H9 (cell line): ENCODE measurements around the gene TRAPPC8. TPM values are rescaled to one million over a fixed set of nuclear protein-coding genes. Genes with fewer than 3 reads are reported as not detected.

ENCODE experiments used
- DNase-seq: peaks from one replicate; pipeline ENCODE4 v3.0.0-alpha.2; 2017
- H2AFZ ChIP-seq: one replicate; pipeline ENCODE4 v1.6.1; 2013; ENCODE audit warnings: mild to moderate bottlenecking, low read length, control low read depth, moderate library complexity
- H2AK5ac ChIP-seq: 2 replicates; pipeline ENCODE4 v1.6.1; 2013; ENCODE audit warnings: low read length, control low read depth, mixed read lengths; ENCODE audit not compliant: insufficient read length
- H2BK120ac ChIP-seq: one replicate; pipeline ENCODE4 v1.6.1; 2013; ENCODE audit warnings: low read depth, mild to moderate bottlenecking, low read length, control low read depth, inconsistent platforms; ENCODE audit not compliant: poor library complexity, severe bottlenecking
- H2BK12ac ChIP-seq: 2 replicates; pipeline ENCODE4 v1.6.1; 2013; ENCODE audit warnings: low read length, control low read depth, mixed read lengths, low read depth; ENCODE audit not compliant: insufficient read length
- H2BK15ac ChIP-seq: 2 replicates; pipeline ENCODE4 v1.6.1; 2013; ENCODE audit warnings: low read depth, low read length, control low read depth
- H2BK20ac ChIP-seq: one replicate; pipeline ENCODE4 v1.6.1; 2013; ENCODE audit warnings: low read depth, mild to moderate bottlenecking, low read length, control low read depth, inconsistent platforms; ENCODE audit not compliant: poor library complexity, severe bottlenecking
- H2BK5ac ChIP-seq: 2 replicates; pipeline ENCODE4 v1.6.1; 2013; ENCODE audit warnings: low read length, control low read depth, mixed read lengths; ENCODE audit not compliant: insufficient read length
- H3K14ac ChIP-seq: 2 replicates; pipeline ENCODE4 v1.6.1; 2013; ENCODE audit warnings: low read length, control low read depth; ENCODE audit not compliant: insufficient read depth
- H3K18ac ChIP-seq: 2 replicates; pipeline ENCODE4 v1.6.1; 2013; ENCODE audit warnings: low read depth, mild to moderate bottlenecking, mixed read lengths, low read length, control low read depth; ENCODE audit not compliant: insufficient read length
- H3K23ac ChIP-seq: 2 replicates; pipeline ENCODE4 v1.6.1; 2013; ENCODE audit warnings: low read length, control low read depth, mixed read lengths, low read depth; ENCODE audit not compliant: insufficient read length
- H3K23me2 ChIP-seq: 2 replicates; pipeline ENCODE4 v1.6.1; 2013; ENCODE audit warnings: low read depth, mild to moderate bottlenecking, mixed read lengths, low read length, control low read depth; ENCODE audit not compliant: insufficient read length, poor library complexity, severe bottlenecking
- H3K27ac ChIP-seq: 2 replicates; pipeline ENCODE4 v1.5.1; 2013; ENCODE audit warnings: low read length, control low read depth, mixed read lengths, low read depth; ENCODE audit not compliant: insufficient read length
- H3K27me3 ChIP-seq: 2 replicates; pipeline ENCODE4 v1.6.1; 2013; ENCODE audit warnings: low read length, control low read depth, inconsistent platforms; ENCODE audit not compliant: insufficient read depth
- H3K4ac ChIP-seq: 2 replicates; pipeline ENCODE4 v1.6.1; 2013; ENCODE audit warnings: low read depth, mild to moderate bottlenecking, control low read depth, inconsistent platforms, low read length, moderate library complexity
- H3K4me1 ChIP-seq: 2 replicates; pipeline ENCODE4 v1.6.1; 2013; ENCODE audit warnings: low read length, control low read depth, inconsistent platforms; ENCODE audit not compliant: insufficient read depth
- H3K4me2 ChIP-seq: 2 replicates; pipeline ENCODE4 v1.6.1; 2013; ENCODE audit warnings: low read length, control low read depth, mixed read lengths; ENCODE audit not compliant: insufficient read length, insufficient read depth
- H3K56ac ChIP-seq: 2 replicates; pipeline ENCODE4 v1.6.1; 2013; ENCODE audit warnings: low read depth, mild to moderate bottlenecking, mixed read lengths, low read length, control low read depth; ENCODE audit not compliant: insufficient read length
- H3K79me1 ChIP-seq: 2 replicates; pipeline ENCODE4 v1.6.1; 2013; ENCODE audit warnings: low read depth, mild to moderate bottlenecking, moderate library complexity, low read length, control low read depth, inconsistent platforms; ENCODE audit not compliant: insufficient read depth, poor library complexity, severe bottlenecking
- H3K79me2 ChIP-seq: 2 replicates; pipeline ENCODE4 v1.6.1; 2013; ENCODE audit warnings: low read length, control low read depth, inconsistent platforms; ENCODE audit not compliant: insufficient read depth
- H3K9ac ChIP-seq: 2 replicates; pipeline ENCODE4 v1.6.1; 2013; ENCODE audit warnings: low read length, control low read depth, mixed read lengths; ENCODE audit not compliant: insufficient read length; ENCODE audit errors: extremely low read depth
- H3K9me3 ChIP-seq: one replicate; pipeline ENCODE4 v1.6.1; 2013; ENCODE audit warnings: low read depth, low read length, inconsistent platforms; ENCODE audit not compliant: control insufficient read depth
- H3T11ph ChIP-seq: one replicate; pipeline ENCODE4 v1.6.1; 2013; ENCODE audit warnings: mild to moderate bottlenecking, low read length, control low read depth, inconsistent platforms
- H4K20me1 ChIP-seq: one replicate; pipeline ENCODE4 v1.6.1; 2013; ENCODE audit not compliant: control insufficient read depth, insufficient read length, insufficient read depth
- H4K5ac ChIP-seq: 2 replicates; pipeline ENCODE4 v1.6.1; 2013; ENCODE audit warnings: low read depth, mild to moderate bottlenecking, mixed read lengths, low read length, control low read depth; ENCODE audit not compliant: insufficient read length
- H4K8ac ChIP-seq: replicated peaks from 2 replicates; pipeline ENCODE4 v1.6.1; 2013; ENCODE audit warnings: low read length, control low read depth, mixed read lengths, low read depth; ENCODE audit not compliant: insufficient read length
- H4K91ac ChIP-seq: 2 replicates; pipeline ENCODE4 v1.6.1; 2013; ENCODE audit warnings: low read depth, mild to moderate bottlenecking, moderate library complexity, mixed read lengths, low read length, control low read depth; ENCODE audit not compliant: insufficient read length
- H3K27ac Mint-ChIP-seq, 3 experiments: 2 replicates in 2 of 3; 3 replicates in 1 of 3; pipeline ENCODE4 v1.8.0; 2020 to 2021; ENCODE audit warnings: mixed read lengths in 3 of 3, mild to moderate bottlenecking in 1 of 3, moderate library complexity in 1 of 3
- H3K27me3 Mint-ChIP-seq: 2 replicates; pipeline ENCODE4 v1.8.0; 2021; ENCODE audit warnings: low read depth, mild to moderate bottlenecking, moderate library complexity, mixed read lengths
- H3K36me3 Mint-ChIP-seq, 3 experiments: 2 replicates in 2 of 3; 3 replicates in 1 of 3; pipeline ENCODE4 v1.8.0; 2020 to 2021; ENCODE audit warnings: low read depth in 3 of 3, mixed read lengths in 3 of 3; ENCODE audit not compliant: insufficient read depth in 1 of 3
- H3K4me1 Mint-ChIP-seq, 2 experiments: 2 replicates each; pipeline ENCODE4 v1.8.0; 2020; ENCODE audit warnings: mixed read lengths in 2 of 2
- H3K4me3 Mint-ChIP-seq, 2 experiments: 2 replicates in 1 of 2; 3 replicates in 1 of 2; pipeline ENCODE4 v1.8.0; 2020 to 2021; ENCODE audit warnings: mild to moderate bottlenecking in 2 of 2, mixed read lengths in 2 of 2, moderate library complexity in 1 of 2
- H3K9me3 Mint-ChIP-seq, 2 experiments: 2 replicates in 1 of 2; 3 replicates in 1 of 2; pipeline ENCODE4 v1.8.0; 2020; ENCODE audit warnings: mild to moderate bottlenecking in 2 of 2, mixed read lengths in 2 of 2, moderate library complexity in 1 of 2
- WGBS: extraction: QIAGEN DNeasy Blood & Tissue Kit; methylation state at CpG from one replicate; pipeline ENCODE4 v1.1.7; 2013; ENCODE audit warnings: missing lambda C conversion rate, low lambda C conversion rate, mixed read lengths; ENCODE audit not compliant: insufficient read length; ENCODE audit errors: extremely low coverage; 5-methylcytosine and 5-hydroxymethylcytosine counted together
- total RNA-seq: library from RNA; stranded (reverse); gene quantifications from 2 replicates; pipeline ENCODE4 v1.2.1, GENCODE V29; 2021
- TF ChIP-seq, protein P1 (sequence below): fragments of 200-600 bp; sonication (generic); conservative IDR thresholded peaks from 3 replicates; pipeline ENCODE4 v1.8.0; 2021; ENCODE audit warnings: antibody characterized with exemption, mild to moderate bottlenecking

The TRAPPC8 gene
- total RNA-seq, 1 experiment from 2014 or later, result 40.4 TPM

DNA sequence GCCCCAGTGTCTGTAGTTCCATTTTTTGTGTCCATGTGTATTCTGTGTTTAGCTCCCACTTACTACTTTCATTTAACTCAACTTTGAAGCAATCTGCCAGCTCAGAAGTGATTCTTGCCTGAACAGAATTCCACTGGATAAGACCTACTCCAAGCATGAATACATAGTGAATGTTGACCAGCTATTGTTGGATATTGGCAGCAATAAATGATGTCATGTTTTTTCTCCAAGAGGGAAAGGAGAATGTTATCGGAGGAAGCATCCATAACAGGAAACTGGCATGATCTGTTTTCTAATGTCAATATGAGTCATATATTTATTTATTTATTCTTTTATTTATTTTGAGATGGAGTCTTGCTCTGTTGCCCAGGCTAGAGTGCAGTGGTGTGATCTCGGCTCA is 36.8 kb upstream of the TRAPPC8 start:
- TF ChIP-seq, protein P1, sequence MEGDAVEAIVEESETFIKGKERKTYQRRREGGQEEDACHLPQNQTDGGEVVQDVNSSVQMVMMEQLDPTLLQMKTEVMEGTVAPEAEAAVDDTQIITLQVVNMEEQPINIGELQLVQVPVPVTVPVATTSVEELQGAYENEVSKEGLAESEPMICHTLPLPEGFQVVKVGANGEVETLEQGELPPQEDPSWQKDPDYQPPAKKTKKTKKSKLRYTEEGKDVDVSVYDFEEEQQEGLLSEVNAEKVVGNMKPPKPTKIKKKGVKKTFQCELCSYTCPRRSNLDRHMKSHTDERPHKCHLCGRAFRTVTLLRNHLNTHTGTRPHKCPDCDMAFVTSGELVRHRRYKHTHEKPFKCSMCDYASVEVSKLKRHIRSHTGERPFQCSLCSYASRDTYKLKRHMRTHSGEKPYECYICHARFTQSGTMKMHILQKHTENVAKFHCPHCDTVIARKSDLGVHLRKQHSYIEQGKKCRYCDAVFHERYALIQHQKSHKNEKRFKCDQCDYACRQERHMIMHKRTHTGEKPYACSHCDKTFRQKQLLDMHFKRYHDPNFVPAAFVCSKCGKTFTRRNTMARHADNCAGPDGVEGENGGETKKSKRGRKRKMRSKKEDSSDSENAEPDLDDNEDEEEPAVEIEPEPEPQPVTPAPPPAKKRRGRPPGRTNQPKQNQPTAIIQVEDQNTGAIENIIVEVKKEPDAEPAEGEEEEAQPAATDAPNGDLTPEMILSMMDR, result no peak
- no peak overlapping the region for H3K18ac ChIP-seq
- no CpG with 5 or more reads among the region's 2 CpGs for whole genome bisulfite sequencing
- H4K8ac ChIP-seq, result no peak overlapping the region
- no peak overlapping the region for H2BK15ac ChIP-seq
- no peaks in the 10 kb centered on the region for H3K27me3 ChIP-seq
- H3K79me1 ChIP-seq, result no peaks in the 10 kb centered on the region
- H4K20me1 ChIP-seq, result no peaks in the 10 kb centered on the region
- H3K14ac ChIP-seq, result no peak overlapping the region
- no peak overlapping the region for H3K4ac ChIP-seq
- no peak overlapping the region for H3K9ac ChIP-seq
- H3K27ac ChIP-seq, result no peak overlapping the region
- H2AFZ ChIP-seq, result no peak overlapping the region
- H3K23ac ChIP-seq, result no peak overlapping the region
- H2BK120ac ChIP-seq, result no peak overlapping the region
- H3K4me1 Mint-ChIP-seq, result peaks cover 2 to 8% of the 10 kb centered on the region in 2 experiments; a peak in 2 of 4 replicates
- peaks cover 2% of the 10 kb centered on the region; the same call in 1 of the 2 replicates for H3K27me3 Mint-ChIP-seq
- H3K36me3 Mint-ChIP-seq, result peaks cover 5 to 29% (median 10%) of the 10 kb centered on the region in 3 experiments; a peak in 6 of 7 replicates
- H2BK5ac ChIP-seq, result no peak overlapping the region
- no peaks in the 10 kb centered on the region for H3K23me2 ChIP-seq
- no peak for DNase-seq
- no peaks in the 10 kb centered on the region for H3K79me2 ChIP-seq
- no peak overlapping the region for H3K4me3 Mint-ChIP-seq
- H4K5ac ChIP-seq, result no peak overlapping the region
- no peaks in the 10 kb centered on the region for H3K4me1 ChIP-seq
- no peak overlapping the region for H3K4me2 ChIP-seq
- no peak overlapping the region for H2BK12ac ChIP-seq
- H3K27ac Mint-ChIP-seq, result no peak overlapping the region
- peaks cover 21 to 25% of the 10 kb centered on the region in 2 experiments for H3K9me3 Mint-ChIP-seq
- no peak overlapping the region for H3K56ac ChIP-seq
- no peak overlapping the region for H3T11ph ChIP-seq
- no peak overlapping the region for H2BK20ac ChIP-seq
- no peaks in the 10 kb centered on the region for H3K9me3 ChIP-seq
- H2AK5ac ChIP-seq, result no peak overlapping the region
- no peak overlapping the region for H4K91ac ChIP-seq
